Right atrium auricular region (tissue), 2 donors: Measurements from ENCODE around the gene POLE2. TPM values are rescaled to one million over a fixed set of nuclear protein-coding genes. Genes with fewer than 3 reads are reported as not detected.

Experiments used
- DNase-seq: peaks from one replicate; pipeline ENCODE4 v3.0.0-alpha.2; 2019; ENCODE audit warnings: low spot score
- H3K27ac ChIP-seq, 2 donors: fragments of 200-600 bp; sonication (generic); 1 replicate in 1 of 2; 2 replicates in 1 of 2; pipeline ENCODE4 v1.5.1; 2016 to 2019
- H3K27me3 ChIP-seq, 2 donors: fragments of 200-600 bp; sonication (generic); one replicate each; pipeline versions ENCODE4 v1.5.1 to v1.6.0; 2017 to 2019
- H3K36me3 ChIP-seq: fragments of 200-600 bp; sonication (generic); one replicate; pipeline ENCODE4 v1.5.1; 2016
- H3K4me1 ChIP-seq, 2 donors: fragments of 200-600 bp; sonication (generic); one replicate each; pipeline versions ENCODE4 v1.5.1 to v1.6.0; 2017 to 2019
- H3K4me3 ChIP-seq, 2 donors: fragments of 200-600 bp; sonication (generic); 1 replicate in 1 of 2; 2 replicates in 1 of 2; pipeline ENCODE4 v1.5.1; 2017 to 2019; ENCODE audit warnings: mild to moderate bottlenecking in 1 of 2, moderate library complexity in 1 of 2
- H3K9me3 ChIP-seq, 2 donors: fragments of 200-600 bp; sonication (generic); one replicate each; pipeline ENCODE4 v1.5.1; 2019
- total RNA-seq, 2 donors: library from RNA; depleted of rRNA; stranded (reverse); fragments of >200 nt; gene quantifications; one replicate each; pipeline ENCODE4 v1.1.0, GENCODE V29; 2016
- TF ChIP-seq, protein P1 (sequence below), 2 donors: fragments of 200-600 bp; sonication (generic); IDR thresholded peaks; one replicate each; pipeline ENCODE4 v1.5.1; 2019; ENCODE audit warnings: antibody characterized with exemption in 2 of 2

POLE2 gene
- total RNA-seq, 2 donors from 2014 or later: 2.3 TPM; not detected in 1

DNA sequence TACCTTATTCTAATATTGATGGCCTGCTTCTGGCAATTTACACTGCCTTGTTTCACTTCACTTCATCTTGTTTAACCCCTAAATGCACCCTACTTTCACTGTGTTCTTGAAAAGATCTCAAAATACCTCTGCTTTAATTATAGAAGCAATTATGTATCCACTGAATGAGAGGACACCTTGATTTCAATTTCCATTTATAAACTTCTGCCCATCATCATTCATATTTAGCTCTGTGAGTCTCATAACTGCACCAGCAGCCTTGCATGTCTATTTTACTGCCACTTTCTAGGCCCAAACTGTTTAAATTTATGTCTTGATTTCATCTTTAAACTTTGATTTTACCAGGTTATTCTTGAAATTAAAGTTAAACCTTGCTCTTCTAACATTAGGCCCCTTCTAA is 45.9 kb downstream of the POLE2 start:
- no peaks in the 10 kb centered on the region for H3K36me3 ChIP-seq
- peak overlapping the region; percentile 66 to 67 for H3K27ac ChIP-seq
- no peaks in the 10 kb centered on the region for H3K27me3 ChIP-seq
- no peak overlapping the region for H3K4me3 ChIP-seq
- DNase-seq: no peak
- no peaks in the 10 kb centered on the region for H3K9me3 ChIP-seq
- peaks cover 0 to 31% of the 10 kb centered on the region in 2 donors for H3K4me1 ChIP-seq
- TF ChIP-seq, protein P1, sequence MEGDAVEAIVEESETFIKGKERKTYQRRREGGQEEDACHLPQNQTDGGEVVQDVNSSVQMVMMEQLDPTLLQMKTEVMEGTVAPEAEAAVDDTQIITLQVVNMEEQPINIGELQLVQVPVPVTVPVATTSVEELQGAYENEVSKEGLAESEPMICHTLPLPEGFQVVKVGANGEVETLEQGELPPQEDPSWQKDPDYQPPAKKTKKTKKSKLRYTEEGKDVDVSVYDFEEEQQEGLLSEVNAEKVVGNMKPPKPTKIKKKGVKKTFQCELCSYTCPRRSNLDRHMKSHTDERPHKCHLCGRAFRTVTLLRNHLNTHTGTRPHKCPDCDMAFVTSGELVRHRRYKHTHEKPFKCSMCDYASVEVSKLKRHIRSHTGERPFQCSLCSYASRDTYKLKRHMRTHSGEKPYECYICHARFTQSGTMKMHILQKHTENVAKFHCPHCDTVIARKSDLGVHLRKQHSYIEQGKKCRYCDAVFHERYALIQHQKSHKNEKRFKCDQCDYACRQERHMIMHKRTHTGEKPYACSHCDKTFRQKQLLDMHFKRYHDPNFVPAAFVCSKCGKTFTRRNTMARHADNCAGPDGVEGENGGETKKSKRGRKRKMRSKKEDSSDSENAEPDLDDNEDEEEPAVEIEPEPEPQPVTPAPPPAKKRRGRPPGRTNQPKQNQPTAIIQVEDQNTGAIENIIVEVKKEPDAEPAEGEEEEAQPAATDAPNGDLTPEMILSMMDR (IDR thresholded peaks at IDR 0.05): no peak

DNA sequence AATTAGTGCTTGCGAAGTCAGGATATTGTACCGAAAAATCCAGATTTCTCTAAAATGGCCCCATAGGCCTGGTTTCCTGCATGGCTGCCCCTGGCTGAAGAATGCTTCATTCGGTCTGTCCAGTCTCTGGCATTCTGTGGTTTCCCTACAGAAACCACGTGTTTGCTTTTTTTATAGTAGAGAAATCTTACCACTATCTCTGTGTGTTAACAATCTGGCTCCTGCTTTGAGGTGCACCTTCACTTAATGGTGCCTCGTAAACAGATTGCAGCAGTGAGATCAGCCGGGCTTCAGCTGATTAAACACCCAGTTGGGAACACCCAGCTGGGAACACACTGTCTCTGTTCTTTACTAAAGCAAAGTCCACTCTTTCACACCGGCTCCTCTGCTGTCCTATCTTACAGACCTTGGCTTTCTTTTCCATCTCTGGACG is 46.3 kb downstream of the POLE2 start:
- peaks cover 0 to 32% of the 10 kb centered on the region in 2 donors for H3K4me1 ChIP-seq
- peak overlapping the region; percentile 66 to 67 for H3K27ac ChIP-seq
- H3K9me3 ChIP-seq: no peaks in the 10 kb centered on the region
- no peak overlapping the region for H3K4me3 ChIP-seq
- peaks cover under 1% of the 10 kb centered on the region for H3K36me3 ChIP-seq
- TF ChIP-seq, protein P1 (IDR thresholded peaks at IDR 0.05): no peak
- no peaks in the 10 kb centered on the region for H3K27me3 ChIP-seq
- DNase-seq: no peak

DNA sequence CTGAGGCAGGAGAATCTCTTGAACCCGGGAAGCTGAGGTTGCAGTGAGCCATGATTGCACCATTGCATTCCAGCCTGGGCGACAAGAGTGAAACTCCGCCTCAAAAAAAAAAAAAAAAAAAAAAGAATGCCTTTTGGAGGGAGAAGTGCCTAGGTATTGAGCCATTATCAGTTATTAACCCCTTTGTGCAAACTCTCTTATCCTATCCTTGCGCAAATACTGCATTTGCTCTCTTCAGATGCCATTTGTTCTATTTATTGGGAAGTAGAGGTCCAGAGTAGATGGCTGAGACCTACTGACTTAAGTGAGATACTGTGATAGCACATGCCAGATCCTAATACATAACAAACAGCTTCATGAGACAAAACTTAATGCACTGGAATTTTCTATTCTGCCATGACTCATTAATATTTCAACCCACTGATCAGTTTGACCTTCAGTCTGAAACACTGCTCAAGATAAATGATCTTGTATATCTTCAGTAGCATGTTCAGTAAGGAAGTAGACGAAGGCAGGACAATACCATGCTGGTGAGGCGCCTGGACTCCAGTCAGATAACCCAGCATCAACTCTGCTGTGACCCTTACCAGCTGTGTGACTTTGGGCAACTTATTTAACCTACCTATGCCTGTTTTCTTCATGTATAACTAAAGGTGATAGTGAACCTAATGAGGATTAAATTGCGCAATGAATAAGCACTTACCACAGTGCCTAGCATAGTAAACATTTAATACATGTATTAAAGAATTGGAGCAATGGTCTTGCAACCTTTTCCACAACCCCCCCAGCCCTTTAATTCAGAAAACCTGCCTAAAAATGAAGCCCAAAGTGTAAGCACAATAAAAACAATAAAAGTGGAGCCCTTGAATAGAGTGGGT is 47.2 kb downstream of the POLE2 start:
- H3K27ac ChIP-seq: peak overlapping the region in 1 of 2 donors; percentile 67
- no peak overlapping the region for H3K4me3 ChIP-seq
- no peaks in the 10 kb centered on the region for H3K9me3 ChIP-seq
- peaks cover 5% of the 10 kb centered on the region for H3K36me3 ChIP-seq
- no peak for DNase-seq
- no peaks in the 10 kb centered on the region for H3K27me3 ChIP-seq
- H3K4me1 ChIP-seq: peaks cover 0 to 41% of the 10 kb centered on the region in 2 donors
- TF ChIP-seq, protein P1 (IDR thresholded peaks at IDR 0.05): no peak

DNA sequence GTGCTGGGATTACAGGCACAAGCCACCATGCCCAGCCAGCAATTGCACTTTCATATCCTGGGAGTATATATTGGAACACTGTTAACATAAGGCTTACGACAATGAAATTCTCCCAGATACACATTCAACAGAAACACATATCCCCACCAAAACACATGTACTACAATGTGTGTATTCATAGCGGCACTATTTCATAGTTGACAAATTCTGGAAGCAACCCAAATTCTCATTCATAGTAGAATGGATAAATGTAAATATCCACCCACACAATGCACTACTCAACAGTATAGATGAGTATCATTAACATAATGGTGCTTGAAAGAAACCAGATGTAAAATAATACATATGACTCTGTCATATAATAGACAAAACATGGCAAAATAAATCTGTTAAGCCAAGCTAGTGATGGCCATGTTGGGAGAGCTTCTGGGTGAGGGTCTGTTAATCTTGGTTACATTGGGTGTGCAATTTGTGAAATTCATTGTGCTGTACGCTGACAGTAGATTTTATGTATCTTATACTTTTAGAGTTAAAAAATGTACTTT is 50.4 kb downstream of the POLE2 start:
- Histone ChIP-seq H3K36me3 (peaks cover 5% of the 10 kb centered on the region), H3K27me3 (no peaks in the 10 kb centered on the region), H3K4me1 (peaks cover 0 to 51% of the 10 kb centered on the region in 2 donors), H3K9me3 (no peaks in the 10 kb centered on the region), H3K27ac (no peak overlapping the region), H3K4me3 (no peak overlapping the region)
- DNase-seq: no peak
- TF ChIP-seq, protein P1 (IDR thresholded peaks at IDR 0.05): no peak

DNA sequence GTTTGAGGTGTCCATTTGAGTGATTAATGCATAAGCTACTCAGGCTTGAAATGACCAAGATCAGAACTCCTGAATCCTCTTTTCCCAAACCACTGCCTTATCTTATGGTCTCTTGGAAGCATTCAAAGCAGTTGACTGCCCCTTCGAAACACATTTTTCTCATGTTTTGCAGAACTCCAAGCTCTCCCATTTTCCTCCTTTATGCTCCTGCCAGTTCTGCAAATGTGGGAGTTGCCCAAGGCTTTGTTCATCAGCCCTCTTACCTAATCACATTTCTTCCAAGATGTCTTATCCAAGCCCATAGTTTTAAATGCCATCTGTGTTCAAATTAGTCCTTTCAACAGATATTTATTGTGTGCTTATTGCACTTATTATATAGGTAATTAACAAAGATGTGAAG is 51.1 kb downstream of the POLE2 start:
- Histone ChIP-seq H3K9me3 (no peaks in the 10 kb centered on the region), H3K36me3 (peaks cover 5% of the 10 kb centered on the region), H3K4me3 (no peak overlapping the region), H3K27me3 (no peaks in the 10 kb centered on the region), H3K27ac (no peak overlapping the region), H3K4me1 (peaks cover 0 to 50% of the 10 kb centered on the region in 2 donors)
- TF ChIP-seq, protein P1 (IDR thresholded peaks at IDR 0.05): no peak
- no peak for DNase-seq
